Right renal pelvis (tissue), 4 donors: Measurements from ENCODE around the gene ANKRD60. TPM values are rescaled to one million over a fixed set of nuclear protein-coding genes. Genes with fewer than 3 reads are reported as not detected.

Experiments used
- DNase-seq, 4 donors: peaks; one replicate each; pipeline ENCODE4 v3.0.0-alpha.2; 2013; ENCODE audit warnings: low read depth in 4 of 4, low spot score in 3 of 4, missing footprints in 1 of 4
- polyA plus RNA-seq, 4 donors: library from polyadenylated mRNA; unstranded; fragments of 120-200 nt; gene quantifications; one replicate each; pipeline ENCODE4 v1.2.1, GENCODE V29; 2013; ENCODE audit not compliant: insufficient read length in 4 of 4

Gene ANKRD60
- polyA plus RNA-seq, 4 donors, result not detected

DNA sequence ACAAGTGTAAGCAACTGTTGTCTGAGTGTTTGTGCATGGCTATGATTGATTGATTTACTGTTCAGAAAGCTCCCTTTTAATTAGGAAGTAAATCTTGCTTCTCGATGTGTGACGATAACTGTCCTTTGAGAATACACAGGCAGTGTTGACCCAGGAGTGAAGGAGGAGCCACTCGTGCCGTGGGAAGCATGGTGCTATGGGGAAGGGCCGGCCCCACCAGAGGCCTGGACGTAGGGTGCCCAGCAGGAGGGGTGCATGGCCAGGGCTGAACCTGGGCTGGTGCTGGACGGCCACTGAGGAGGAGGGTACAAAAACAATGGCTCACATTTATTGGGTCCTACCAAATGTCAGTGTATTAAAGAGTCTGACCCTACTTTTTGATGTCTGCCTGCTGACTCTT lies 60.7 kb downstream of the ANKRD60 start:
- no peak for DNase-seq

Other genes starting within 250 kb of the ANKRD60 start
- gene RAB22A, start 81.1 kb upstream of the ANKRD60 start, polyA plus RNA-seq, result 10 to 100 TPM; 16.9 to 22.1 (median 19.7) TPM
- gene VAPB, start 160.6 kb upstream of the ANKRD60 start, polyA plus RNA-seq, result 10 to 100 TPM; 50.0 to 65.8 (median 63.2) TPM